HG02588 (cell line): ENCODE measurements around the gene LAMC1.

ENCODE experiments used
- ATAC-seq: cut with Tn5 transposase; IDR thresholded peaks from one replicate; pipeline ENCODE4 v1.9.1; 2021; ENCODE audit warnings: mild to moderate bottlenecking, moderate library complexity; ENCODE audit not compliant: unreplicated experiment

LAMC1 gene

GRCh38 chr1:183075861-183076260 is 52.6 kb downstream of the LAMC1 start:
- no peak for ATAC-seq

GRCh38 chr1:183077097-183077496 is 53.9 kb downstream of the LAMC1 start:
- ATAC-seq, result no peak

- no peak for ATAC-seq
Observed at GRCh38 chr1:183079712-183080388, 56.6 kb downstream of the LAMC1 start.

- no peak for ATAC-seq
Observed at GRCh38 chr1:183080406-183080805, 57.2 kb downstream of the LAMC1 start.

- ATAC-seq, result no peak
Observed at GRCh38 chr1:183081402-183082120, 58.3 kb downstream of the LAMC1 start.

GRCh38 chr1:183082650-183083049 is 59.4 kb downstream of the LAMC1 start:
- no peak for ATAC-seq

- no peak for ATAC-seq
Observed at GRCh38 chr1:183087001-183087400, 63.8 kb downstream of the LAMC1 start.

GRCh38 chr1:183089025-183089639 is 65.9 kb downstream of the LAMC1 start:
- ATAC-seq, result no peak

- ATAC-seq, result no peak
Observed at GRCh38 chr1:183090391-183091006, 67.3 kb downstream of the LAMC1 start.

GRCh38 chr1:183091181-183091580 is 68.0 kb downstream of the LAMC1 start:
- ATAC-seq, result no peak

GRCh38 chr1:183092350-183092749 is 69.1 kb downstream of the LAMC1 start:
- ATAC-seq, result no peak

- ATAC-seq, result no peak
Observed at GRCh38 chr1:183093066-183093668, 69.9 kb downstream of the LAMC1 start.

- ATAC-seq, result no peak
Observed at GRCh38 chr1:183093786-183094298, 70.6 kb downstream of the LAMC1 start.

- no peak for ATAC-seq
Observed at GRCh38 chr1:183094351-183094750, 71.1 kb downstream of the LAMC1 start.

- ATAC-seq, result no peak
Observed at GRCh38 chr1:183096351-183096750, 73.1 kb downstream of the LAMC1 start.

- no peak for ATAC-seq
Observed at GRCh38 chr1:183096894-183097293, 73.7 kb downstream of the LAMC1 start.

- no peak for ATAC-seq
Observed at GRCh38 chr1:183097438-183098051, 74.3 kb downstream of the LAMC1 start.

GRCh38 chr1:183098317-183098716 is 75.1 kb downstream of the LAMC1 start:
- no peak for ATAC-seq

GRCh38 chr1:183100361-183100974 is 77.2 kb downstream of the LAMC1 start:
- no peak for ATAC-seq

- ATAC-seq, result no peak
Observed at GRCh38 chr1:183101081-183101480, 77.9 kb downstream of the LAMC1 start.
